Suprapubic skin (tissue), 4 donors: ENCODE data around the gene ATP5F1B. TPM values are rescaled to one million over a fixed set of nuclear protein-coding genes. Genes with fewer than 3 reads are reported as not detected.

ENCODE experiments used
- DNase-seq, 2 donors: peaks; one replicate each; pipeline ENCODE4 v3.0.0-alpha.2; 2019; ENCODE audit warnings: low spot score in 2 of 2
- H3K27ac ChIP-seq: fragments of 200-600 bp; sonication (generic); one replicate; pipeline ENCODE4 v1.5.1; 2019
- H3K27me3 ChIP-seq: fragments of 200-600 bp; sonication (generic); one replicate; pipeline ENCODE4 v1.5.1; 2019
- H3K36me3 ChIP-seq: fragments of 200-600 bp; sonication (generic); one replicate; pipeline ENCODE4 v1.5.1; 2019
- H3K4me1 ChIP-seq: fragments of 200-600 bp; sonication (generic); one replicate; pipeline ENCODE4 v1.5.1; 2019
- H3K4me3 ChIP-seq: fragments of 200-600 bp; sonication (generic); one replicate; pipeline ENCODE4 v1.5.1; 2019; ENCODE audit warnings: mild to moderate bottlenecking
- H3K9me3 ChIP-seq: fragments of 200-600 bp; sonication (generic); one replicate; pipeline ENCODE4 v1.5.1; 2019
- CTCF ChIP-seq, 2 donors: fragments of 200-600 bp in 1 of 2; fragments of 450-650 bp in 1 of 2; sonication (generic) in 1 of 2; IDR thresholded peaks; one replicate each; pipeline ENCODE4 v1.5.1; 2016 to 2019; ENCODE audit warnings: antibody characterized with exemption in 2 of 2, mild to moderate bottlenecking in 1 of 2, moderate library complexity in 1 of 2
- EP300 ChIP-seq: sonication (generic); formaldehyde crosslinking; IDR thresholded peaks from one replicate; pipeline ENCODE4 v1.6.1; 2017; ENCODE audit warnings: antibody characterized with exemption
- POLR2A ChIP-seq, 2 donors: fragments of 450-650 bp; IDR thresholded peaks; one replicate each; pipeline ENCODE4 v1.6.1; 2017; ENCODE audit warnings: antibody characterized with exemption in 2 of 2, mild to moderate bottlenecking in 2 of 2, moderate library complexity in 2 of 2
- POLR2AphosphoS5 ChIP-seq, 3 donors: sonication (generic); formaldehyde crosslinking; IDR thresholded peaks; one replicate each; pipeline ENCODE4 v1.6.1; 2017; ENCODE audit warnings: antibody characterized with exemption in 3 of 3
- WGBS: methylation state at CpG from one replicate; pipeline ENCODE4 v1.1.5; 2018; 5-methylcytosine and 5-hydroxymethylcytosine counted together
- total RNA-seq, 4 donors: library from RNA; depleted of rRNA; stranded (reverse); fragments of >200 nt; gene quantifications; one replicate each; pipeline ENCODE4 v1.1.0, GENCODE V29; 2016

Gene ATP5F1B
- total RNA-seq, 4 donors from 2014 or later, result 423 to 515 (median 438) TPM

GRCh38 chr12:56602239-56602638 is 43.5 kb downstream of the ATP5F1B start:
- no peaks in the 10 kb centered on the region for H3K9me3 ChIP-seq
- no peak overlapping the region for H3K4me3 ChIP-seq
- 77% methylated on average over 3 of the region's 3 CpGs for WGBS
- no peak for DNase-seq
- peak overlapping the region; percentile 43 for H3K27ac ChIP-seq
- TF ChIP-seq POLR2AphosphoS5 (IDR thresholded peaks at IDR 0.05), result no peak
- no peak for TF ChIP-seq EP300
- no peak for TF ChIP-seq CTCF (IDR thresholded peaks at IDR 0.05)
- no peak for TF ChIP-seq POLR2A (IDR thresholded peaks at IDR 0.05)
- no peaks in the 10 kb centered on the region for H3K27me3 ChIP-seq
- peaks cover 3% of the 10 kb centered on the region for H3K4me1 ChIP-seq
- H3K36me3 ChIP-seq, result peaks cover 98% of the 10 kb centered on the region

- H3K9me3 ChIP-seq, result no peaks in the 10 kb centered on the region
- DNase-seq, result no peak
- H3K36me3 ChIP-seq, result peaks cover 98% of the 10 kb centered on the region
- 67% methylated on average over 1 of the region's 3 CpGs for WGBS
- no peak overlapping the region for H3K4me3 ChIP-seq
- no peaks in the 10 kb centered on the region for H3K27me3 ChIP-seq
- peak overlapping the region; percentile 43 for H3K27ac ChIP-seq
- TF ChIP-seq POLR2A (IDR thresholded peaks at IDR 0.05) (no peak), CTCF (IDR thresholded peaks at IDR 0.05) (no peak), POLR2AphosphoS5 (IDR thresholded peaks at IDR 0.05) (no peak), EP300 (no peak)
- H3K4me1 ChIP-seq, result peaks cover 3% of the 10 kb centered on the region
Observed at GRCh38 chr12:56601503-56601902, 44.3 kb downstream of the ATP5F1B start.

GRCh38 chr12:56600753-56601152 is 45.0 kb downstream of the ATP5F1B start:
- WGBS, result 53% methylated on average over 5 of the region's 6 CpGs
- Histone ChIP-seq H3K4me3 (no peak overlapping the region), H3K9me3 (no peaks in the 10 kb centered on the region), H3K27ac (no peak overlapping the region), H3K4me1 (peaks cover 3% of the 10 kb centered on the region), H3K36me3 (peaks cover 97% of the 10 kb centered on the region), H3K27me3 (no peaks in the 10 kb centered on the region)
- TF ChIP-seq CTCF (IDR thresholded peaks at IDR 0.05) (no peak), POLR2A (IDR thresholded peaks at IDR 0.05) (no peak), POLR2AphosphoS5 (IDR thresholded peaks at IDR 0.05) (no peak), EP300 (no peak)
- no peak for DNase-seq

- WGBS, result 44% methylated on average over 7 of the region's 10 CpGs
- Histone ChIP-seq H3K27me3 (no peaks in the 10 kb centered on the region), H3K4me3 (no peak overlapping the region), H3K27ac (peak overlapping the region; percentile 41), H3K36me3 (peaks cover 91% of the 10 kb centered on the region), H3K4me1 (peaks cover 3% of the 10 kb centered on the region), H3K9me3 (no peaks in the 10 kb centered on the region)
- DNase-seq, result no peak
- TF ChIP-seq POLR2A (IDR thresholded peaks at IDR 0.05) (no peak), POLR2AphosphoS5 (IDR thresholded peaks at IDR 0.05) (no peak), EP300 (no peak), CTCF (IDR thresholded peaks at IDR 0.05) (no peak)
Observed at GRCh38 chr12:56599797-56600196, 46.0 kb downstream of the ATP5F1B start.

GRCh38 chr12:56599041-56599440 is 46.7 kb downstream of the ATP5F1B start:
- TF ChIP-seq EP300 (no peak), POLR2AphosphoS5 (IDR thresholded peaks at IDR 0.05) (no peak), POLR2A (IDR thresholded peaks at IDR 0.05) (no peak), CTCF (IDR thresholded peaks at IDR 0.05) (no peak)
- H3K27ac ChIP-seq, result no peak overlapping the region
- no peak overlapping the region for H3K4me3 ChIP-seq
- WGBS, result 86% methylated on average over 15 of the region's 15 CpGs
- H3K9me3 ChIP-seq, result no peaks in the 10 kb centered on the region
- no peaks in the 10 kb centered on the region for H3K27me3 ChIP-seq
- no peak for DNase-seq
- H3K36me3 ChIP-seq, result peaks cover 83% of the 10 kb centered on the region
- peaks cover 8% of the 10 kb centered on the region for H3K4me1 ChIP-seq
